NT2/D1 (cell line): ENCODE measurements around the gene PRKAA1.

ENCODE experiments used
- SUZ12 ChIP-seq: IDR thresholded peaks from 2 replicates; pipeline ENCODE4 v1.6.1; 2011; ENCODE audit not compliant: insufficient read length, insufficient read depth; ENCODE audit errors: extremely low read depth
- YY1 ChIP-seq: IDR thresholded peaks from 2 replicates; pipeline ENCODE4 v1.6.1; 2011; ENCODE audit not compliant: insufficient read length, insufficient read depth
- ZNF274 ChIP-seq: IDR thresholded peaks from 2 replicates; pipeline ENCODE4 v1.6.1; 2011; ENCODE audit warnings: mild to moderate bottlenecking, low read depth, low read length

DNA sequence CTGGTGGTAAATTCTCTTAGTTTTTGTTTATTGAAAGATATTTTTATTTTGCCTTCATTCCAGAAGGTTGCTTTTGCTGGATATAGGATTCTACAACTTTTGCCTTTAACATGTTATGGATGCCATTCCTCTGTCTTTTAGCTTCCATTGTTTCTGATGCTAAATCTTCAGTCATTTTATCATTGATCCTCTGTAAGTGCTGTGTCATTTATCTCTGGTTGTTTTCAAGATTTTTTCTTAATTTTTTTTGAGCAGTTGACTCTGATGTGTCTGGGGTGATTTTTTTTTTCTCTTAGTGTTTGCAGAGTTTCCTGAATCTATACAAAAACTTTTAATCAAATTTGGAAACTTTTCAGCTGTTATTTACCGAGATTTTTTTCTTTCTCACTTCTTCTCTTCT lies 49.4 kb upstream of the PRKAA1 start:
- no peak for TF ChIP-seq ZNF274
- TF ChIP-seq YY1, result no peak
- no peak for TF ChIP-seq SUZ12
